ENCODE measurements around the gene PLD4. TPM values are rescaled to one million over a fixed set of nuclear protein-coding genes. Genes with fewer than 3 reads are reported as not detected.
A peak's percentile ranks its signal among the peaks of the same experiment; 100 is the strongest.

The PLD4 gene
- total and polyA plus RNA-seq, 4 experiments from 2014 or later: 0.68 TPM; not detected in 3

DNA sequence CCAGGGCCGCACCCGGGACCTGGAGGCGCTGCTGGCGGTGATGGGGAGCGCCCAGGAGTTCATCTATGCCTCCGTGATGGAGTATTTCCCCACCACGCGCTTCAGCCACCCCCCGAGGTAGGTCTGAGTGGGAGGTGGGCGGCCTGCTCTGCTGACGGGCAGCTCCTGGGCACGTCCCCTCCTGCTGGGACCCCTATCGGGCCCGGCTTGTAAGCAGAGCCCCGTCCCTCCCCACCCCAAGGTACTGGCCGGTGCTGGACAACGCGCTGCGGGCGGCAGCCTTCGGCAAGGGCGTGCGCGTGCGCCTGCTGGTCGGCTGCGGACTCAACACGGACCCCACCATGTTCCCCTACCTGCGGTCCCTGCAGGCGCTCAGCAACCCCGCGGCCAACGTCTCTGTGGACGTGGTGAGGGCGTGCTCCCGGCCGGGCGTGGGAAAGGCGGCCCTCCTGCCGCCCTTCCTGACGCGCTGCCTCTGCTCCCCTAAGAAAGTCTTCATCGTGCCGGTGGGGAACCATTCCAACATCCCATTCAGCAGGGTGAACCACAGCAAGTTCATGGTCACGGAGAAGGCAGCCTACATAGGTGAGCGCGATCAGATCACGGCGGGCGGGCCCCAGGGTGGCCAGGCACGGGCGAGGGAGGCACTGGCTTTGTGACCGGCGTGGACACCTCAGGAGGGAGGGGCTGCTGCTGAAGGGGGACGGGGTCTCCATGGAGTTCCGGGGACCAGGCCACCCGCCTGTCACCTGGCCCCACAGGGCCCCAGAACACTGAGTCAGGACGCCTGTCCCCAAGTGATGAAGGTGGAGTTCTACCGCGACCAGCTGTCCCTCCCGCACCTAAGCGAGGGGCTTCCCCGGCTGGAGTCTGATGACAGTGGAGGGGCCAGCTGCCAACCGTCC lies 7.3 kb downstream of the PLD4 start:
- ChIA-PET CTCF (ENCODE audit: partially characterized antibody) (interaction anchor here (1.4 kb wide), 1 partner anchor 105 kb away, joined by 3 read pairs; no protein-coding TSS in a partner anchor), POLR2A (ENCODE audit: partially characterized antibody) (no interaction called here)
- no peaks in the 10 kb centered on the region for H3K9me3 ChIP-seq (ENCODE audit: control insufficient read depth in 1 of 2, low read length in 2 of 2)
- no peaks in the 10 kb centered on the region for H3K4me1 ChIP-seq (ENCODE audit: insufficient read depth, low read length)
- peak overlapping the region in 4 of 8 donors; percentile 35 to 66 (median 40) for H3K4me3 Mint-ChIP-seq
- intact Hi-C loops (cut with micrococcal nuclease): loop anchor here (2.0 kb wide), 1 partner anchor 45 kb away; no protein-coding TSS in a partner anchor
- H3K36me3 ChIP-seq (ENCODE audit: insufficient read depth, low read length): no peaks in the 10 kb centered on the region
- H3K36me3 Mint-ChIP-seq: no peaks in the 10 kb centered on the region
- no peaks in the 10 kb centered on the region for H3K27me3 ChIP-seq (ENCODE audit: insufficient read depth, low read length)
- no peaks in the 10 kb centered on the region for H3K9me3 Mint-ChIP-seq
- H3K27me3 Mint-ChIP-seq: peaks cover 6 to 8% of the 10 kb centered on the region in 2 donors
- no peak overlapping the region for H3K27ac Mint-ChIP-seq
- H3K4me1 Mint-ChIP-seq: peaks cover 2 to 9% (median 3%) of the 10 kb centered on the region in 4 donors
- DNase-seq: no peak
- no peak overlapping the region for H3K27ac ChIP-seq (ENCODE audit: low read depth, low read length)
- H3K4me3 ChIP-seq (ENCODE audit: low read length in 2 of 2): no peak overlapping the region

DNA sequence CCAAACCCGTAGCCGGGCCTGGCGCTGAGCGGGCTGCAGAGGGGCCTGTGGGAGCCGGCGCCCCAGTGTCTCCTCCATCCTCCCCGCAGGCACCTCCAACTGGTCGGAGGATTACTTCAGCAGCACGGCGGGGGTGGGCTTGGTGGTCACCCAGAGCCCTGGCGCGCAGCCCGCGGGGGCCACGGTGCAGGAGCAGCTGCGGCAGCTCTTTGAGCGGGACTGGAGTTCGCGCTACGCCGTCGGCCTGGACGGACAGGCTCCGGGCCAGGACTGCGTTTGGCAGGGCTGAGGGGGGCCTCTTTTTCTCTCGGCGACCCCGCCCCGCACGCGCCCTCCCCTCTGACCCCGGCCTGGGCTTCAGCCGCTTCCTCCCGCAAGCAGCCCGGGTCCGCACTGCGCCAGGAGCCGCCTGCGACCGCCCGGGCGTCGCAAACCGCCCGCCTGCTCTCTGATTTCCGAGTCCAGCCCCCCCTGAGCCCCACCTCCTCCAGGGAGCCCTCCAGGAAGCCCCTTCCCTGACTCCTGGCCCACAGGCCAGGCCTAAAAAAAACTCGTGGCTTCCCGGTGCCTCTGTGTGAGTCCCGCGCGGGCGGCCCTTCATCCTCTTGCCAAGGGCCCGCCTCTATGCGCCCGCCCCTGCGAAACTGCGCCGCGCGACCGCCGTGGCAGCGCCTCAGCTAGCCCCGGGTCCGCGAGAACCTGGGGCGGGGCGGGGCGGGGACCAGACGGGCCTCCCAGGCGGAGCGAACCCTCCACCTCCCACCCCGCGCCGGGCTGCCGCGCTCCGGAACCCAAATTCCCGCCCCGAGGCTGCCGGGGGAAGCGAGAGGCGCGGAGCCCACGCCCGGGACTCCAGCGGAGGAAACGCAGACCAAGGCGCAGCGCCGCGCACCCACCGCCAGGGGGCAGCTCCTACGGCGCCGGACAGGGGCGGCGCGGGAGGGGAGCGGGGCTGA lies 8.3 kb downstream of the PLD4 start:
- Histone ChIP-seq H3K9me3 (ENCODE audit: control insufficient read depth in 1 of 2, low read length in 2 of 2) (no peaks in the 10 kb centered on the region), H3K27ac (ENCODE audit: low read depth, low read length) (no peak overlapping the region), H3K36me3 (ENCODE audit: insufficient read depth, low read length) (no peaks in the 10 kb centered on the region), H3K4me1 (ENCODE audit: insufficient read depth, low read length) (no peaks in the 10 kb centered on the region), H3K4me3 (ENCODE audit: low read length in 2 of 2) (peak overlapping the region in 1 of 2 donors; percentile 28), H3K27me3 (ENCODE audit: insufficient read depth, low read length) (no peaks in the 10 kb centered on the region)
- peak; percentile 74 to 85 (median 80) for DNase-seq
- peaks cover 6 to 11% of the 10 kb centered on the region in 2 donors for H3K27me3 Mint-ChIP-seq
- CTCF ChIA-PET (ENCODE audit: partially characterized antibody): interaction anchor here (1.0 to 2.6 kb wide), 3 partner anchors 17 to 113 kb away, joined by 3 to 13 read pairs (median 3); no protein-coding TSS in a partner anchor
- H3K27ac Mint-ChIP-seq: no peak overlapping the region
- peaks cover 2 to 9% (median 3%) of the 10 kb centered on the region in 4 donors for H3K4me1 Mint-ChIP-seq
- H3K9me3 Mint-ChIP-seq: no peaks in the 10 kb centered on the region
- intact Hi-C loops (cut with micrococcal nuclease): loop anchor here (1.0 to 2.0 kb wide), 2 partner anchors 44 to 112 kb away; no protein-coding TSS in a partner anchor
- H3K4me3 Mint-ChIP-seq: peak overlapping the region in 7 of 8 donors; percentile 17 to 73 (median 62)
- POLR2A ChIA-PET (ENCODE audit: partially characterized antibody): interaction anchor here (1.2 kb wide), 1 partner anchor 154 kb away, joined by 3 read pairs; no protein-coding TSS in a partner anchor
- no peaks in the 10 kb centered on the region for H3K36me3 Mint-ChIP-seq

DNA sequence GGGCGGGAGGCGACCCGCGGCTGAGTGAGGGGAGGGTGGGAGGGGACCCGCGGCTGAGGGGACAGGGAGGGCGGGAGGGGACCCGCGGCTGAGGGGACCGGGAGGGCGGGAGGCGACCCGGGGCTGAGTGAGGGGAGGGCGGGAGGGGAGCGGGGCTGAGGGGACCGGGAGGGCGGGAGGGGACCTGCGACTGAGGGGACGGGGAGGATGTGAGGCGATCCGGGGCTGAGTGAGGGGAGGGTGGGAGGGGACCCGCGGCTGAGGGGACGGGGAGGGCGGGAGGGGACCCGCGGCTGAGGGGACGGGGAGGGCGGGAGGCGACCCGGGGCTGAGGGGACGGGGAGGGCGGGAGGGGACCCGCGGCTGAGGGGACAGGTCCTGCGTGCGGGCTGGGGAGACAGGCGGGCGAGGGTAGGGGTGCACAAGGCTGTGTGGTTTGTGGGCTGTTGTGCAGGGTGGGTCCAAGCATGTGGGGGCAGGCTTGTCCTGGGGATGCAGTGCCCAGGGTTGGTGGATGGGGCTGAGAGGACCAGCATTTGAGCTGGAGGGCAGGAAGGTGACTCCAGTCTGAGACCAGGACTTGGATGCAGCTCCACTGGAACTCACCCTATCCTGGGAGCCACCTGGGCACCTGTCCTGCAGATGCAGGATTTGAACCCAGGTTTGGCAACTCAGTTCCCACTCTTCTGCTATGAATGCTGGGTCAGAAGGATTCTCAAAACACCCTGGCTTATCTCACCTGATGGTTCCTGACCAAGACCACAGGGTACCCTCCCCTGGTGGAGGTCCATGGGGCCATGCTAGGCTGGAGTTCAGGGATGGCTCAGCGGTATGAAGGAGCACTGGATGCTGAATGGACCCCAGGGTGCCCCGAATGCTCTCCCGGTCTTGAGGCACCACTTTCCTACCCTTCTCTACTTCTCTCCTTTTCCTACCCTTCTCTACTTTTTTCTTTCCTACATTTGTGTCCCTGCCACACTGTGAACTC lies 9.4 kb downstream of the PLD4 start:
- POLR2A ChIA-PET (ENCODE audit: partially characterized antibody): interaction anchor here (1.2 kb wide), 1 partner anchor 153 kb away, joined by 3 read pairs; no protein-coding TSS in a partner anchor
- Mint-ChIP-seq H3K4me1 (peaks cover 2 to 9% (median 3%) of the 10 kb centered on the region in 4 donors), H3K4me3 (peak overlapping the region; percentile 16 to 90 (median 73)), H3K36me3 (no peaks in the 10 kb centered on the region), H3K9me3 (no peaks in the 10 kb centered on the region), H3K27me3 (peaks cover 6 to 11% of the 10 kb centered on the region in 2 donors), H3K27ac (peak overlapping the region in 2 of 7 donors; percentile 9 to 64)
- no peak overlapping the region for H3K27ac ChIP-seq (ENCODE audit: low read depth, low read length)
- CTCF ChIA-PET (ENCODE audit: partially characterized antibody): interaction anchor here (1.0 to 2.6 kb wide), 4 partner anchors 18 to 114 kb away, joined by 3 to 13 read pairs (median 3); no protein-coding TSS in a partner anchor
- no peak for DNase-seq
- H3K4me1 ChIP-seq (ENCODE audit: insufficient read depth, low read length): no peaks in the 10 kb centered on the region
- no peaks in the 10 kb centered on the region for H3K27me3 ChIP-seq (ENCODE audit: insufficient read depth, low read length)
- H3K36me3 ChIP-seq (ENCODE audit: insufficient read depth, low read length): no peaks in the 10 kb centered on the region
- intact Hi-C loops (cut with micrococcal nuclease): loop anchor here (1.0 to 2.0 kb wide), 2 partner anchors 43 to 111 kb away; no protein-coding TSS in a partner anchor
- no peak overlapping the region for H3K4me3 ChIP-seq (ENCODE audit: low read length in 2 of 2)
- no peaks in the 10 kb centered on the region for H3K9me3 ChIP-seq (ENCODE audit: control insufficient read depth in 1 of 2, low read length in 2 of 2)

DNA sequence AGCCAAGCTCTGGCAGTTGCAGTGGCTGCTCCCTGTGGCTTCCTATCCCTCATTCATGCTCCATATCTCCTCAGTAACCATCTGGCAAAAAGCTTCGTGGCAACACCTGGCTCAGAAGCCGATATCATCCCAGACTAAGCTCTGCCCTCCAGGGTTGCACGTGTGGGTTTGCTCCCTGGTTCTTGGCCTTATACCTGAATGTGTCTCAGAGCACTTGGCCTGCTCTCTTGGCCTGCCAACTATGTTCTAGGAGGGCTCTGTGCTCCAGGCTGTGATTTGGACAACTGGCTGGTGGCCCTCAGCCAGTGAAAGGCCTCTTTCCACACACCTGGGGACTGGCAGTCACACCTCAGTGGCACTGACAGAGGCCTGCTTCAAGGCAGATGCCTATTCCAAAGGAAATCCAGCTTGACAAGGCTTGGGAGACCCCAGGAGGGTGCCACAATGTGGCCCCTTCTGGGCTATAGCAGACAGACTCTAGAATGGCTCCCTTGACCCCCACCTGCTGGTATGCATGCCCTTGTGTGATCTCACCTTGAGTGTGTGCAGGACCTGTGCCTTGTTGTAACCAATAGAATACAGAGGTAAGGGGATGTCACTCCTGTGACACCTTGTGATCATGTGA lies 10.5 kb downstream of the PLD4 start:
- POLR2A ChIA-PET (ENCODE audit: partially characterized antibody): no interaction called here
- CTCF ChIA-PET (ENCODE audit: partially characterized antibody): interaction anchor here (1.2 to 2.6 kb wide), 3 partner anchors 41 to 113 kb away, joined by 3 to 13 read pairs (median 3); no protein-coding TSS in a partner anchor
- intact Hi-C loops (cut with micrococcal nuclease): no loop called here
- no peak overlapping the region for H3K4me3 ChIP-seq (ENCODE audit: low read length in 2 of 2)
- H3K9me3 Mint-ChIP-seq: no peaks in the 10 kb centered on the region
- no peak overlapping the region for H3K27ac ChIP-seq (ENCODE audit: low read depth, low read length)
- no peaks in the 10 kb centered on the region for H3K36me3 ChIP-seq (ENCODE audit: insufficient read depth, low read length)
- H3K27me3 Mint-ChIP-seq: peaks cover 7 to 8% of the 10 kb centered on the region in 2 donors
- no peak for DNase-seq
- peaks cover 2 to 9% (median 3%) of the 10 kb centered on the region in 4 donors for H3K4me1 Mint-ChIP-seq
- H3K27me3 ChIP-seq (ENCODE audit: insufficient read depth, low read length): no peaks in the 10 kb centered on the region
- peak overlapping the region in 1 of 7 donors; percentile 53 for H3K27ac Mint-ChIP-seq
- H3K9me3 ChIP-seq (ENCODE audit: control insufficient read depth in 1 of 2, low read length in 2 of 2): no peaks in the 10 kb centered on the region
- H3K4me1 ChIP-seq (ENCODE audit: insufficient read depth, low read length): no peaks in the 10 kb centered on the region
- no peaks in the 10 kb centered on the region for H3K36me3 Mint-ChIP-seq
- peak overlapping the region in 6 of 8 donors; percentile 11 to 90 (median 58) for H3K4me3 Mint-ChIP-seq

DNA sequence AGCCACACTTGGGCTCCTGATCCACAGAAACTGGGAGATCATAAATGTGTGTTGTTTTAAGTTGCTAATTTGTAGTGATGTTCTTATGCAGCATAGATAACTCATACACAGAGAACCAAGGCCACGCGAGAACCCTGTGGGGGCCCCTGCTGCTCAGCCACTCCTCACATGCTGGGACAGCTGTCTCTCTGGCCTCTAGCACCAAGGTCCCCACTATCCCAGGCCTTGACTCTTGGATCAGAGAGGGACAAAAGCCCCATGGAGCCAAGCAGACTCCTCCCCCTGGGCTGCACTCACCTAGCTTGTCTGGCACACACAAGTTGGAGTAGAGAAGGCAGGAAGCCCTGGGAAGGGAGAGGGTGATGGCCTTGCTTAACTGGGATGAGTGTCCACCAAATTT lies 11.3 kb downstream of the PLD4 start:
- Histone ChIP-seq H3K27me3 (ENCODE audit: insufficient read depth, low read length) (no peaks in the 10 kb centered on the region), H3K4me3 (ENCODE audit: low read length in 2 of 2) (no peak overlapping the region), H3K27ac (ENCODE audit: low read depth, low read length) (no peak overlapping the region), H3K36me3 (ENCODE audit: insufficient read depth, low read length) (no peaks in the 10 kb centered on the region), H3K9me3 (ENCODE audit: control insufficient read depth in 1 of 2, low read length in 2 of 2) (no peaks in the 10 kb centered on the region), H3K4me1 (ENCODE audit: insufficient read depth, low read length) (no peaks in the 10 kb centered on the region)
- DNase-seq: no peak
- H3K36me3 Mint-ChIP-seq: no peaks in the 10 kb centered on the region
- POLR2A ChIA-PET (ENCODE audit: partially characterized antibody): no interaction called here
- no peak overlapping the region for H3K4me3 Mint-ChIP-seq
- H3K4me1 Mint-ChIP-seq: peaks cover 2 to 9% (median 3%) of the 10 kb centered on the region in 4 donors
- peak overlapping the region in 1 of 7 donors; percentile 4 for H3K27ac Mint-ChIP-seq
- CTCF ChIA-PET (ENCODE audit: partially characterized antibody): interaction anchor here (1.4 kb wide), 1 partner anchor 112 kb away, joined by 3 read pairs; no protein-coding TSS in a partner anchor
- H3K27me3 Mint-ChIP-seq: peaks cover 10 to 11% of the 10 kb centered on the region in 2 donors
- H3K9me3 Mint-ChIP-seq: no peaks in the 10 kb centered on the region
- intact Hi-C loops (cut with micrococcal nuclease): no loop called here
